ENCODE data around the gene RAPGEFL1.
"Not testable (repeated sequence)": the region's sequence is repeated elsewhere in the genome, so short reads cannot be mapped to it uniquely, and the experiment has no call there.

RAPGEFL1 gene

GRCh38 chr17:40192961-40193360 lies 15.7 kb downstream of the RAPGEFL1 start:
- no peak for TF ChIP-seq CTCF (IDR thresholded peaks at IDR 0.05; ENCODE audit: low read depth, low read length)
- no peak for DNase-seq (ENCODE audit: extremely low read depth, low read depth)

- DNase-seq (ENCODE audit: extremely low read depth, low read depth), result no peak
These were observed 17.6 kb downstream of the RAPGEFL1 start for GRCh38 chr17:40194821-40195220.

GRCh38 chr17:40197550-40197949 lies 20.3 kb downstream of the RAPGEFL1 start:
- DNase-seq (ENCODE audit: extremely low read depth, low read depth), result no peak
- TF ChIP-seq CTCF (IDR thresholded peaks at IDR 0.05; ENCODE audit: low read depth, low read length), result no peak

More at GRCh38 chr17:40194821-40195220, 17.6 kb downstream of the RAPGEFL1 start:
- TF ChIP-seq CTCF (IDR thresholded peaks at IDR 0.05; ENCODE audit: low read depth, low read length), result no peak

GRCh38 chr17:40197965-40198456 lies 20.7 kb downstream of the RAPGEFL1 start:
- DNase-seq (ENCODE audit: extremely low read depth, low read depth), result not testable (repeated sequence)

GRCh38 chr17:40198576-40198975 lies 21.3 kb downstream of the RAPGEFL1 start:
- no peak for TF ChIP-seq CTCF (IDR thresholded peaks at IDR 0.05; ENCODE audit: low read depth, low read length)
- no peak for DNase-seq (ENCODE audit: extremely low read depth, low read depth)

- TF ChIP-seq CTCF (IDR thresholded peaks at IDR 0.05; ENCODE audit: low read depth, low read length), result no peak
- DNase-seq (ENCODE audit: extremely low read depth, low read depth), result no peak
These were observed 25.9 kb downstream of the RAPGEFL1 start for GRCh38 chr17:40203131-40203530.

GRCh38 chr17:40206193-40206592 lies 28.9 kb downstream of the RAPGEFL1 start:
- DNase-seq (ENCODE audit: extremely low read depth, low read depth), result not testable (repeated sequence)

GRCh38 chr17:40209404-40210093 lies 32.3 kb downstream of the RAPGEFL1 start:
- no peak for TF ChIP-seq CTCF (IDR thresholded peaks at IDR 0.05; ENCODE audit: low read depth, low read length)
- peak; percentile 22 for DNase-seq (ENCODE audit: extremely low read depth, low read depth)

GRCh38 chr17:40213914-40214313 lies 36.6 kb downstream of the RAPGEFL1 start:
- DNase-seq (ENCODE audit: extremely low read depth, low read depth), result not testable (repeated sequence)

Data from AG09319 (cell line).